Raji (cell line): ENCODE measurements around the gene CABLES1.

Source experiments
- POLR2A ChIP-seq: IDR thresholded peaks from 2 replicates; pipeline ENCODE4 v1.6.1; 2011; ENCODE audit warnings: low read depth, low read length, control low read depth; ENCODE audit not compliant: insufficient read depth

Gene CABLES1

DNA sequence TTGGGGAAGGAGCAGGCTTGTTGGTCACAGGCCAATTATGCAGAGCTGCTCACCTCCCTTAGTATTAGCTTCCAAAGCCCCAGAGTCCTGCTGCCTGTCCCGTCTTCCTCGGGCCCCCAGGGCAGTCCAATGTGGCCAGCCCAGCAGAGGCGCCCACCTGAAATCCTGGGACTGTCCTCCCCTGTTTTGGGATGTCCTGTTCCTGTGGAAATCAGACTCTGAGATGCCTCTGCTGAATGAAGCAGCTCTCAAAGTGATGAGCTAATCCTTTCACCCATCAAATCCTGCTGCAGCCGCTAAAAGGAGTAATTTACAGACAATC lies 105.3 kb downstream of the CABLES1 start:
- TF ChIP-seq POLR2A, result no peak

DNA sequence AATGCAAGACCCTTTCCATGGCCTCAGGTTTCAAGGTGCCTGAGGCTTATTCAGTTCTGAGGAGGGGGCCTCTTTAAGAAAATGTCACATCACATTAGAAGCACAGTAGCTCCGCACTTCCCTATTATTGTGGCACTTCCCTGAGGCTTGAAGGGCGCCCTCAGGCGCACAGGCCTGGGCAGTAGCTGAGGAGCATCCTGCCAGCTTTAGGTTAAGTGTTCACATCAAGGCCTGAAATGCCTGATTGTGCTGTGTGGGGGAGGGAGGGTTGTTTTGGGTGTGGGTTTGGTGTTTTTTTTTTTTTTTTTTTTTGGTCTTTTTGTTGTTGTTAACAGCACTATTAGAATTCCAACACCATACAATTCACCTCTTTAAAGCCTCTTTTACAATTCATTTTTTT lies 107.9 kb downstream of the CABLES1 start:
- no peak for TF ChIP-seq POLR2A

DNA sequence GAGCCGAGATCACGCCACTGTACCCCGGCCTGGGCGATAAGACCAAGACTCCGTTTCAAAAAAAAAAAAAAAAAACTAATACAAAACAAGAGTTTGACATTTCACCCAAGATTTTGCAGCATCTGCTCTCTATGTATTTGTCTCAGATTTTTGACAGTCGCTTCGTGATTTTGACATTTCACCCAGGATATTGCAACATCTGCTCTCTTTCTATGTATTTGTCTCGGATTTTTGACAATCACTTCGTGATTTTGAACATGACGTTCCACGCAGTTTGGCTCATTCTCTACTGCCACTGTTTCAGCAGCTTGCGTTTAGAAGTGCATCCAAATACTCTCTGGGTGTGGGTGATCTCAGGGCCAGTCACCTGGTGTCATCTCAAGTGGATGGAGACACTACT lies 108.5 kb downstream of the CABLES1 start:
- TF ChIP-seq POLR2A, result no peak

DNA sequence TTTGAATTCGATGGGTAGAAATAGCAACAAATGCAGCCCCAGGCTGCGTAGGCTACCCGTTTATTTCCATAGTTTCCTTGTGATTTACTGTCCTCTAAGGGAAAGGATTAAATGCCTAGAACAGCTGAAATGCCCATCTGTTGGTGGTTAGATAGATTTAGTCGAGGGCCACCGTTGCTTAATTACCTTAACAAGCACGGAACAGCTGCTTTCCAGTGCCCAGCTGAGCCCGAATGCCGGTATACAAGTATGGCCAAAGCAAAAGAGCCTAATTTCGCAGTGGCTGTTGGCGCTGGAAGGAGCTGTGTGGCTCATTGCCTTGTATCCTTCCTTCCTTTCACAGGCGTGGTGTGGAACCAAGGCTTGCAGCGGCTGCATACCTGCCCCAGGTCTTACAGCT lies 109.1 kb downstream of the CABLES1 start:
- TF ChIP-seq POLR2A, result no peak

DNA sequence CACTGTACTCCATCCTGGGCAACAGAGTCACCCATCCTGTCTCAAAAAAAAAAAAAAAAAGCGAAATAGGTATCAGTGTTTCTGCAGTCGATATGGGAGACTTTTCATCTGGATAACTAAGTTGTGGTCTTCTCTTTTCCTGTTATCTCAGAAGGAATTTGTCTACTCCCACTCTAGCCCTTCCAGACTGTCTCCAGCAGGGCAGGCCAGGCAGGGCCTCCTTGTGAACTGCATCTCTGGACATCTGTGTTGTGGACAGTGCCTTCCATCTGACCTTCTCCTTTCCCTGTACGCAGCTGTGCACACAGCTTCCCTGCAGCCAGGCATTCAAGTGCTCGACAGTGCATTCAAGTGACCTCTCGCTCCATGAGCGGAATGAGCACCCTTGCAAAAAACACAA lies 110.2 kb downstream of the CABLES1 start:
- no peak for TF ChIP-seq POLR2A

DNA sequence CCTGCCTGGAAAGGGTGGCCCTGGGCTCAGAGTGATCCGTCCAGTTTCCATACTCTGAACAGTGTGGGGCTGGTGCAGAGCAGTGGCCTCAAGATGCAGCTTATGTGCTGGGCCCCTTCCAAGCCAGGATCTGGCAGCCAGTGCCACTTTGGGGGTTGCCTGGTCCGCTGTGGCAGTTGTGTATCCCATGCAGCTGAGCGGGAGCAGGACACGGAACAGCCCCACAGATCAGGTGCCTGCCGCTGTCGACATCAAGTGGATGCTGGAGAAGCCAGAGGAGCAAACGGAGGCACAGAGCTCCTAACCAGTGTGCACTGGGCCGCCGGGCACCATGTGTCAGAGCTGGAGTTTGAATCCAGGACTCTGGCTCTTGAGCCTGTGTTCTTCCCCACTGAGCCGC lies 112.0 kb downstream of the CABLES1 start:
- no peak for TF ChIP-seq POLR2A

DNA sequence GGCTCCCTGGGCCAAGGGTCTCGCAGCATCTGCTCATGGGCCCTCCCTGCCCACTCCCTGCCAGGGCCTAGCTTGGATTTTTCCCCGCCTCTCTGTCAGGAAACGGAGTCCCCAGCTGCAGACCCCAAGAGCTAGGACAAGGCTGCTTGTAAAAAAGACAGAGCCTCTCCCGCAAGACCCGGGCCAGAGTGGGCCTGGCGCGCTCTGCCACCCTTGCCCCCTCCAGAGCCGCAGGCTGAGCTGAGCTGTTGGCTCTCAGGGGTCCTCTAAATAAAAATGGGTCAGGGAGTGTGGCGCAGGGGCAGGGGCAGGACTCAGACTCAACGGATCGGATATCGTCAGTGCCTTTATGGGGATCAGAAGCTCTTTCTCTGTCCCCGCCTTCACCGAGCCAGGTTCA lies 112.6 kb downstream of the CABLES1 start:
- TF ChIP-seq POLR2A, result no peak

DNA sequence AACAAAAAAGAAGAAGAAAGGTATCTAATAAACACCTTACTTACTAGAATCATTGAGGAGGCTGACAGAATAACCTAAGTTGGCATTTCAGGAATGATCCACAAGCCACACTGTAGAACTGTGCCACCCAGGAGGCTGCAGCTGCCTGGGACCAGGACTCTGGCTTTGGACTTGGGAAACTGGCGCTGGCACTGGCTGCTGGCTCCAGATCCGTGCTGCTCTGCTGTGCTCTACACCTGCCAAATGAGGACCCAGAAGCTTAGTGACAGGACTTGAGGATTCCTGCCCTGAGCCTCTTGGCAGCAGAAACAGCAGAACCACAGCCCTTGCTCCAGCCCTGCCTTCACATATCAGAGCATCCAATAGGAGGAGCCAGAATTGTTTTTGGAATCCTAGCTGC lies 113.5 kb downstream of the CABLES1 start:
- TF ChIP-seq POLR2A, result no peak

DNA sequence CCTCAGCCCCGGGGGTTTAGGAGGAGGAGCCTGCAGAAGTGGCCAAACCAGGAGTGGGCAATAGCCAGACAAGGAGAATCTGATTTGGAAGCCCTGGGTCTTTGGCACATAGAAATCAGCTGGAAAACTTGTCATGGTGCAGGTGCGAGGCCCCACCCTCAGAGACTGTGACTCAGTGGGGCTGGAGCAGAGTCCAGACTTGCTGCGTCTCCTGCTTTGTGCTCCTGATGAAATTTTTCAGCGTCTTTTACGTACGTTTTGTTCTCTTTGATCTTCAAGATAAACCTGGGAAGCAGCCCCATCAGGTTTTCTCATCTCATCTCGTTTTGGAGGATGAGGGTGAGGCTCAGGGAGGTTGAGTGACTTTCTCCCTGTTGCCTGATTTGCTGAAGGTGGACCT lies 114.1 kb downstream of the CABLES1 start:
- TF ChIP-seq POLR2A, result no peak

DNA sequence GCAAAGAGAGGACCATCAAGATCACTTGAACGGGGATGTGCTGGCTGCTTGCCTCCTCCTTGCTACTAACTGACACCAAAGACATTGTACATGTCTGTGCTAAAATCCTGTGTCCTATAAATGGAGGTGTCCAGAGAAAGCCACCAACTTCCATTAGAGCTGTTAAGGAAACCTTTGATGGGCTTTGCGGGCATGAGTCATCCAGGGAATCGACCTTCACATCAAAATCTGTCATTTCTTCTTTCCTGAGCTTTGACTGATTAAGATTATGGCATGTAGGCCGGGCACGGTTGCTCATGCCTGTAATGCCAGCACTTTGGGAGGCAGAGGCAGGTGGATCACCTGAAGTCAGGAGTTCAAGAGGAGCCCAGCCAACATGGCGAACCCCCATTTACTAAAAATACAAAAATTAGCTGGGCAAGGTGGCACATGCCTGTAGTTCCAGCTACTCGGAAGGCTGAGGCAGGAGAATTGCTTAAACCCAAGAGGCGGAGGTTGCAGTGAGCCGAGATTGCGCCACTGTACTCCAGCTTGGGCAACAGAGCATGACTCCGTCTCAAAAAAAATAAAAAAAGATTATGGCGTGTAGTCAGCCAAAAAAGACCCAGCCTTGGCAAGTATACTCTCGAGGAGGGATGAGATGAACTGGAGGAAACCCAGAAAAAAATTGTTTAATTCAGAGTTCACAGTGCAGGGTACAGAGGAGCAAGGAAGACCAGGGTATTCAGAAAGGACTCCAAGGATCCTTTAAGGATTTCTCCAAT lies 115.8 kb downstream of the CABLES1 start:
- no peak for TF ChIP-seq POLR2A

DNA sequence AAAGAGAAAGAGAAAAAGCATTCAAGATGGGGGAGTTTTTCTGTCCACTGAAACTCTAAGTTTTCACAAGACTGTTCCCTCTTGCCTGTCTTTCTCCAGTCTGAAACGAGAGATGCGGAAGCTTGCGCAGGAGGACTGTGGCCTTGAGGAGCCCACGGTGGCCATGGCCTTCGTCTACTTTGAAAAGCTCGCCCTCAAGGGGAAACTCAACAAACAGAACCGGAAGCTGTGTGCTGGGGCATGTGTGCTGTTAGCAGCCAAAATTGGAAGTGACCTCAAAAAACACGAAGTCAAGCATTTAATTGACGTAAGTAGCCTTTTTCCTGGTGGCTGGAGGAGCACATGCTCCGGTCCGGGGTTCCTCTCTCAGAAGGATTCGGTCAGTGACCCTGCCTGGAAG lies 118.3 kb downstream of the CABLES1 start:
- TF ChIP-seq POLR2A, result no peak

DNA sequence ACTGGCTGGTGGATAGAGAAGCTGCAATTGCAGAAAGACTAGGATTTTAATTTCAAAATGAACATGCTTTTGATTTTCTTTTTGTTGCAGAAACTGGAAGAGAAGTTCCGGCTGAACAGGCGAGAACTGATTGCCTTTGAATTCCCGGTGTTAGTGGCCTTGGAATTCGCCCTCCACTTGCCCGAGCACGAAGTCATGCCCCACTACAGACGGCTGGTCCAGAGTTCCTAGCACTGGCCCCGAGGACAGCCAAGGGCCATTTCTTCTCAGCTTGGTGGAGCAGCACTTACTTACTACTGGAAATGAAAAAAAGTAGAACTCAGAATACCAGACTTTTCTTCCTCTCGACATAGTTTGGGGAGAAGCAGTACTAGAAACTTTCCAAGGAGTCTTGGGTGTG lies 121.9 kb downstream of the CABLES1 start:
- no peak for TF ChIP-seq POLR2A

DNA sequence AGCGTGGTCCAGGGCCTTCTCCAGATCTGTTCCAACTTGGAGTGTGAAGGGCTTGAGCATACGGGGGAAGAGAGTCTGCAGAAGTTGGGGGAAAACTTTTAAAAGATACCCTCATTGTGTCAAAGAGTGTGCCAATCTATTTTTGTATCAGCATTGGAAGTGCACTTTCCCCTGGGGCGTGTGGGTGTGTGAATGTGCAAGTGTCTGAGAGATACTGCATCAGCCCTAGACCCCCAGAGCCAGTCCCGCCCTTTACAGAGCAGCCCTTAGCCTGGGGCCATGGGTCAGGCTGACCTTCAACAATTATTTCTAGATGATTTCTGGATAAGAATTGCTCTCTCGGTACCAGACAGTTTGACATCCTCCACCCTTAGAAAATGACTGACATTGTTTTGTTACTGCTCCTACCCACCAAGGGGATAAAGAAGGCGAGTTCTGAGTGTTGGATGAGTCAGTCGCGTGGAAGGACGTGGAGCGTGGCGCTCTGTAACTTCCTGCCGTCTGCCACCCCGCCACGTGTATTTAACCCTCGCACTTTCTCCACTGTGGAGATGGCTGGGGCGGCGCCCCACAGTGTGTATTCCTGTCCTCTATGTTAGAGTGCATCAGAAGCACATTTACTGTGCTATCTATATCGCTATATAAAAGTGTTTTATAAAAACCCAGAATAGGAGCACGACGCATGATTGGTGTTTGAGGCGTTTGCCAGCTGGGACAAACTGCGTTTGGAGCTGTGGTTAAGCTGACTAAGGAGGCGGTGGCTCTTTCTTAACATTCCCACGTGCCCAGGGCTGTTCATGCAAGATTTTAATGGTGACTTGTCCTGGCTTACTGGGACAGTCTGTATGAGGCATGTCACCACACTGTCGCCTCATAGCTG lies 122.6 kb downstream of the CABLES1 start:
- no peak for TF ChIP-seq POLR2A

DNA sequence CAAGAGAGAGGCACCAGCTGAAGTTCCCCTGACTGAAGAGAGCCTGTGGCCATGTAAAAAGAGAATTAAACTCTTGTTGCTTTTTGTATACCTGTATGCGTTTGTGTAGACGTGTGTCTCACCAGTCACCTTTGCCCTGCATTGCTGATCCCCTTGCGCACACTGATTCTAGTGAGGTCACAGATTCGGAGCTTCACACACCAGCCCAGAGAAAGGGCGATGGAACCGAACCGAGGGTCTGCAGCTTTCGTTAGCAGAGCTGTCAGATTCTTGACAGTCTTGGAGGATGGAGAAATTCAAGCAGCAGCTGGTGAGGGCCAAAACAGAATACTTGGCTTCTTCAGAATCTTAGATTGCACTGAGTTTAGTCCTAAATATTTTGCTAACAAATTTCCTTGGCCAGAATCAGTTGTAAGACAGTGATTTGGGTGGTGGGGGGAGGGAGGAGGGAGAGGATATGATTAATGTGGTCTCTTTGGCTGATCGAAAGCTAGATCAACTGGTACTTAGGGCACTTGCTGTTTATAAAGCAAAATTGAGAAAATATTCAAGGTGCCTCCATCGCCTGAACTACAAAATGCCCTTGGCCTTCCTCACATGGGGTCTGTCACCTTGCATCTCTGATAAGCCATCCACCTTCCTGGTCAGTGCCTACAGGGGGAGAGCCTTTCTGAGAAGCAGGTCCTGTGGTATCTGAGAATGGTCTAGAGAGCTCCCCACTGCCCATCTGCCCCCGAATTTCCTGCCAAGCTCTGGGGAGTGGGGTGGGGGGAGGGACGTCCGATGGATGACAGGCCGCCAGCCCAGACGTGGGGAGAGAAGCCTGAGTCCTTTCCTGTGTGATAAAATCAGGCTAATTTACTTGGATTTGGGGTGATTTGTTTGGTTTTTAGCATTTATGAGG lies 123.5 kb downstream of the CABLES1 start:
- TF ChIP-seq POLR2A, result no peak
